Upper lobe of right lung (tissue), 1 donor: ENCODE results near the gene INPP5K. TPM values are rescaled to one million over a fixed set of nuclear protein-coding genes. Genes with fewer than 3 reads are reported as not detected.

Experiments
- ATAC-seq: fragments of 200-7000 bp; cut with Tn5 transposase; one replicate; pipeline ENCODE4 v1.9.1; 2020; ENCODE audit warnings: mild to moderate bottlenecking, moderate library complexity
- DNase-seq: peaks from one replicate; pipeline ENCODE4 v3.0.0-alpha.2; 2020
- H3K27ac ChIP-seq: fragments of 200-600 bp; one replicate; pipeline ENCODE4 v1.8.0; 2022
- H3K27me3 ChIP-seq: fragments of 200-600 bp; one replicate; pipeline ENCODE4 v1.8.0; 2022; ENCODE audit warnings: mild to moderate bottlenecking
- H3K36me3 ChIP-seq: fragments of 200-600 bp; one replicate; pipeline ENCODE4 v1.8.0; 2022
- H3K4me1 ChIP-seq: fragments of 200-600 bp; one replicate; pipeline ENCODE4 v1.8.0; 2022
- H3K4me3 ChIP-seq: fragments of 200-600 bp; one replicate; pipeline ENCODE4 v1.8.0; 2022; ENCODE audit warnings: mild to moderate bottlenecking
- H3K9me3 ChIP-seq: fragments of 200-600 bp; one replicate; pipeline ENCODE4 v1.8.0; 2022
- CTCF ChIP-seq: fragments of 200-600 bp; IDR thresholded peaks from one replicate; pipeline ENCODE4 v1.8.0; 2022; ENCODE audit warnings: antibody characterized with exemption
- intact Hi-C: fragments of 100-400 bp; cut with DNase I; formaldehyde crosslinking; loops from one replicate; pipeline ENCODE4 v1.11.0; 2022
- total RNA-seq: library from RNA; stranded (reverse); fragmentation: NEBNext Ultra II Directional; extraction: Animal tissue kit (Norgen Biotek cat#: 25700); gene quantifications from one replicate; pipeline ENCODE4 v1.2.1, GENCODE V29; 2021
- donor health status: DM: no; HTN: yes; CAD: no; lungs with severe emphysema.

The INPP5K gene
- total RNA-seq, 1 donor from 2014 or later, result 69.8 TPM

GRCh38 chr17:1471911-1472821, 44.2 kb downstream of the INPP5K start:
- no peak overlapping the region for H3K27ac ChIP-seq
- no peaks in the 10 kb centered on the region for H3K9me3 ChIP-seq
- H3K36me3 ChIP-seq, result peaks cover 79% of the 10 kb centered on the region
- no peak for ATAC-seq
- H3K4me1 ChIP-seq, result peaks cover 12% of the 10 kb centered on the region
- TF ChIP-seq CTCF, result no peak
- H3K27me3 ChIP-seq, result no peaks in the 10 kb centered on the region
- H3K4me3 ChIP-seq, result no peak overlapping the region
- intact Hi-C loops, result no loop called here
- DNase-seq, result no peak

GRCh38 chr17:1471490-1471889, 44.9 kb downstream of the INPP5K start:
- Histone ChIP-seq H3K4me1 (peaks cover 12% of the 10 kb centered on the region), H3K27me3 (no peaks in the 10 kb centered on the region), H3K36me3 (peaks cover 78% of the 10 kb centered on the region), H3K9me3 (no peaks in the 10 kb centered on the region), H3K4me3 (no peak overlapping the region), H3K27ac (no peak overlapping the region)
- TF ChIP-seq CTCF, result no peak
- ATAC-seq (no peak), DNase-seq (no peak)
- intact Hi-C loops, result no loop called here

- DNase-seq (no peak), ATAC-seq (no peak)
- Histone ChIP-seq H3K9me3 (no peaks in the 10 kb centered on the region), H3K27me3 (no peaks in the 10 kb centered on the region), H3K4me3 (no peak overlapping the region), H3K36me3 (peaks cover 78% of the 10 kb centered on the region), H3K27ac (no peak overlapping the region), H3K4me1 (peaks cover 11% of the 10 kb centered on the region)
- intact Hi-C loops, result no loop called here
- no peak for TF ChIP-seq CTCF
Observed at GRCh38 chr17:1470755-1471462, 45.5 kb downstream of the INPP5K start.

- peaks cover 4% of the 10 kb centered on the region for H3K4me1 ChIP-seq
- ATAC-seq (no peak), DNase-seq (no peak)
- intact Hi-C loops, result no loop called here
- peaks cover 78% of the 10 kb centered on the region for H3K36me3 ChIP-seq
- TF ChIP-seq CTCF, result no peak
- no peak overlapping the region for H3K4me3 ChIP-seq
- no peak overlapping the region for H3K27ac ChIP-seq
- H3K9me3 ChIP-seq, result no peaks in the 10 kb centered on the region
- no peaks in the 10 kb centered on the region for H3K27me3 ChIP-seq
Observed at GRCh38 chr17:1470071-1470754, 46.2 kb downstream of the INPP5K start.

GRCh38 chr17:1469231-1469852, 47.1 kb downstream of the INPP5K start:
- H3K27ac ChIP-seq, result no peak overlapping the region
- H3K36me3 ChIP-seq, result peaks cover 75% of the 10 kb centered on the region
- DNase-seq (no peak), ATAC-seq (no peak)
- TF ChIP-seq CTCF, result no peak
- no peaks in the 10 kb centered on the region for H3K9me3 ChIP-seq
- intact Hi-C loops, result no loop called here
- H3K4me1 ChIP-seq, result no peaks in the 10 kb centered on the region
- no peak overlapping the region for H3K4me3 ChIP-seq
- H3K27me3 ChIP-seq, result no peaks in the 10 kb centered on the region
